ENCODE measurements around the gene OVCH2. TPM values are rescaled to one million over a fixed set of nuclear protein-coding genes. Genes with fewer than 3 reads are reported as not detected.
A peak's percentile ranks its signal among the peaks of the same experiment; 100 is the strongest.

Gene OVCH2
- total RNA-seq, 1 experiment from 2014 or later, result 0.34 TPM

GRCh38 chr11:7671347-7672215, 34.7 kb downstream of the OVCH2 start:
- Mint-ChIP-seq H3K9me3 (ENCODE audit: unreplicated experiment) (no peaks in the 10 kb centered on the region), H3K4me1 (ENCODE audit: low read depth, unreplicated experiment) (peaks cover 5% of the 10 kb centered on the region), H3K36me3 (ENCODE audit: insufficient read depth, unreplicated experiment) (peaks cover 51% of the 10 kb centered on the region), H3K27me3 (ENCODE audit: insufficient read depth, unreplicated experiment) (peaks cover 2% of the 10 kb centered on the region), H3K4me3 (ENCODE audit: unreplicated experiment) (no peak overlapping the region), H3K27ac (ENCODE audit: unreplicated experiment) (peak overlapping the region; percentile 35)
- Histone ChIP-seq H3K4me3 (ENCODE audit: low read depth, low read length) (no peak overlapping the region), H3K4me1 (peaks cover 6% of the 10 kb centered on the region), H3K9me3 (no peaks in the 10 kb centered on the region), H3K27me3 (replicated peaks; ENCODE audit: control insufficient read depth, insufficient read depth, low read length) (no peaks in the 10 kb centered on the region), H3K36me3 (ENCODE audit: control insufficient read depth, insufficient read depth, low read length) (peaks cover 2% of the 10 kb centered on the region; the same call in 1 of the 2 replicates)
- no TSS peak for BruUV-seq (replicated peaks)
- CTCF ChIA-PET, result interaction anchor here (1.0 kb wide), 1 partner anchor 318 kb away, joined by 3 read pairs; no protein-coding TSS in a partner anchor
- TF ChIP-seq, protein P1, sequence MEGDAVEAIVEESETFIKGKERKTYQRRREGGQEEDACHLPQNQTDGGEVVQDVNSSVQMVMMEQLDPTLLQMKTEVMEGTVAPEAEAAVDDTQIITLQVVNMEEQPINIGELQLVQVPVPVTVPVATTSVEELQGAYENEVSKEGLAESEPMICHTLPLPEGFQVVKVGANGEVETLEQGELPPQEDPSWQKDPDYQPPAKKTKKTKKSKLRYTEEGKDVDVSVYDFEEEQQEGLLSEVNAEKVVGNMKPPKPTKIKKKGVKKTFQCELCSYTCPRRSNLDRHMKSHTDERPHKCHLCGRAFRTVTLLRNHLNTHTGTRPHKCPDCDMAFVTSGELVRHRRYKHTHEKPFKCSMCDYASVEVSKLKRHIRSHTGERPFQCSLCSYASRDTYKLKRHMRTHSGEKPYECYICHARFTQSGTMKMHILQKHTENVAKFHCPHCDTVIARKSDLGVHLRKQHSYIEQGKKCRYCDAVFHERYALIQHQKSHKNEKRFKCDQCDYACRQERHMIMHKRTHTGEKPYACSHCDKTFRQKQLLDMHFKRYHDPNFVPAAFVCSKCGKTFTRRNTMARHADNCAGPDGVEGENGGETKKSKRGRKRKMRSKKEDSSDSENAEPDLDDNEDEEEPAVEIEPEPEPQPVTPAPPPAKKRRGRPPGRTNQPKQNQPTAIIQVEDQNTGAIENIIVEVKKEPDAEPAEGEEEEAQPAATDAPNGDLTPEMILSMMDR (IDR thresholded peaks at IDR 0.05; ENCODE audit: insufficient read depth in 1 of 2, low read depth in 1 of 2, low read length in 1 of 2, severe bottlenecking in 1 of 2, unreplicated experiment in 1 of 2), result no peak
- DNase-seq, result no peak
- POLR2A ChIA-PET, result interaction anchor here (1.2 kb wide), 1 partner anchor 98 kb away, joined by 3 read pairs; no protein-coding TSS in a partner anchor
- intact Hi-C loops (cut with micrococcal nuclease; ENCODE audit: unreplicated experiment), result no loop called here

DNA sequence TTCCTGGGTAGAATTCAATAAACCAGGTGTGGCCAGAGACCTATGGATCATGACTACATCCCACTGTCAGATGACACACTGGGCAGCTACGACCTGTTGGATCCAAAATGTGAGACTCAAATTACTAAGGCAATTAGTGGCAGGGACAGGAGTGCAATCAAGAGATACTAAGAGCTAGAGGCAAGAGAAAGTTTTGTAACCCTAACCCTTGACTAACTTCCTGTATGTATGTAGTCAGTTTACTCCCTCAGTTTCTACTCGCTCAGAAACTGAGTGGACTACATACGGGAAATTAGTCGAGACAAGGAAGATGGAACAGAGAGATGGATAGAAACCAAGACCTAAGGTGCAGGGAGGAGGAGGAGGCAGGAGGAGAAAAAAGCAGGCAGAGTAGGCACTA, 35.6 kb downstream of the OVCH2 start:
- H3K9me3 ChIP-seq, result no peaks in the 10 kb centered on the region
- no peak overlapping the region for H3K4me3 ChIP-seq (ENCODE audit: low read depth, low read length)
- intact Hi-C loops (cut with micrococcal nuclease; ENCODE audit: unreplicated experiment), result no loop called here
- Mint-ChIP-seq H3K27me3 (ENCODE audit: insufficient read depth, unreplicated experiment) (peaks cover under 1% of the 10 kb centered on the region), H3K4me3 (ENCODE audit: unreplicated experiment) (no peak overlapping the region), H3K36me3 (ENCODE audit: insufficient read depth, unreplicated experiment) (peaks cover 60% of the 10 kb centered on the region), H3K9me3 (ENCODE audit: unreplicated experiment) (no peaks in the 10 kb centered on the region), H3K4me1 (ENCODE audit: low read depth, unreplicated experiment) (peaks cover 1% of the 10 kb centered on the region), H3K27ac (ENCODE audit: unreplicated experiment) (no peak overlapping the region)
- no peak for DNase-seq
- CTCF ChIA-PET, result no interaction called here
- BruUV-seq (replicated peaks), result no TSS peak
- TF ChIP-seq, protein P1 (IDR thresholded peaks at IDR 0.05; ENCODE audit: insufficient read depth in 1 of 2, low read depth in 1 of 2, low read length in 1 of 2, severe bottlenecking in 1 of 2, unreplicated experiment in 1 of 2), result no peak
- H3K36me3 ChIP-seq (ENCODE audit: control insufficient read depth, insufficient read depth, low read length), result peaks cover 2% of the 10 kb centered on the region
- POLR2A ChIA-PET, result no interaction called here
- H3K4me1 ChIP-seq, result peaks cover 6% of the 10 kb centered on the region
- no peaks in the 10 kb centered on the region for H3K27me3 ChIP-seq (replicated peaks; ENCODE audit: control insufficient read depth, insufficient read depth, low read length)

- ChIA-PET POLR2A (no interaction called here), CTCF (interaction anchor here (0.9 kb wide), 1 partner anchor 98 kb away, joined by 3 read pairs; no protein-coding TSS in a partner anchor)
- DNase-seq, result no peak
- H3K9me3 Mint-ChIP-seq (ENCODE audit: unreplicated experiment), result no peaks in the 10 kb centered on the region
- Histone ChIP-seq H3K9me3 (no peaks in the 10 kb centered on the region), H3K4me1 (peaks cover 6% of the 10 kb centered on the region), H3K27me3 (replicated peaks; ENCODE audit: control insufficient read depth, insufficient read depth, low read length) (no peaks in the 10 kb centered on the region), H3K36me3 (ENCODE audit: control insufficient read depth, insufficient read depth, low read length) (peaks cover 4% of the 10 kb centered on the region), H3K4me3 (ENCODE audit: low read depth, low read length) (no peak overlapping the region)
- H3K27me3 Mint-ChIP-seq (ENCODE audit: insufficient read depth, unreplicated experiment), result no peaks in the 10 kb centered on the region
- H3K36me3 Mint-ChIP-seq (ENCODE audit: insufficient read depth, unreplicated experiment), result peaks cover 70% of the 10 kb centered on the region
- no peak overlapping the region for H3K4me3 Mint-ChIP-seq (ENCODE audit: unreplicated experiment)
- no TSS peak for BruUV-seq (replicated peaks)
- H3K27ac Mint-ChIP-seq (ENCODE audit: unreplicated experiment), result no peak overlapping the region
- H3K4me1 Mint-ChIP-seq (ENCODE audit: low read depth, unreplicated experiment), result peaks cover 3% of the 10 kb centered on the region
- intact Hi-C loops (cut with micrococcal nuclease; ENCODE audit: unreplicated experiment), result loop anchor here (5.0 kb wide), 1 partner anchor 227 kb away; no protein-coding TSS in a partner anchor
- TF ChIP-seq, protein P1 (IDR thresholded peaks at IDR 0.05; ENCODE audit: insufficient read depth in 1 of 2, low read depth in 1 of 2, low read length in 1 of 2, severe bottlenecking in 1 of 2, unreplicated experiment in 1 of 2), result no peak
Measured at GRCh38 chr11:7668911-7669310, 37.4 kb downstream of the OVCH2 start.
